ENCODE measurements around the gene SMTNL2.

GRCh38 chr17:4631431-4631830 lies 47.1 kb downstream of the SMTNL2 start:
- no peak for TF ChIP-seq CTCF (IDR thresholded peaks at IDR 0.05)
- no peak for TF ChIP-seq POLR2A (IDR thresholded peaks at IDR 0.05)
